HG02885 (cell line): ENCODE data around the gene TRPM6.
"Not testable (repeated sequence)": the region's sequence is repeated elsewhere in the genome, so short reads cannot be mapped to it uniquely, and the experiment has no call there.

Experiments
- ATAC-seq: cut with Tn5 transposase; IDR thresholded peaks from one replicate; pipeline ENCODE4 v1.9.1; 2021; ENCODE audit warnings: mild to moderate bottlenecking; ENCODE audit not compliant: unreplicated experiment, poor library complexity

TRPM6 gene

GRCh38 chr9:74887041-74887980, at the start of gene TRPM6:
TRPM6 (minus strand) TSS chr9:74887921; CDS start chr9:74887856, 65 bp downstream.
- ATAC-seq, result peak; percentile 69

DNA sequence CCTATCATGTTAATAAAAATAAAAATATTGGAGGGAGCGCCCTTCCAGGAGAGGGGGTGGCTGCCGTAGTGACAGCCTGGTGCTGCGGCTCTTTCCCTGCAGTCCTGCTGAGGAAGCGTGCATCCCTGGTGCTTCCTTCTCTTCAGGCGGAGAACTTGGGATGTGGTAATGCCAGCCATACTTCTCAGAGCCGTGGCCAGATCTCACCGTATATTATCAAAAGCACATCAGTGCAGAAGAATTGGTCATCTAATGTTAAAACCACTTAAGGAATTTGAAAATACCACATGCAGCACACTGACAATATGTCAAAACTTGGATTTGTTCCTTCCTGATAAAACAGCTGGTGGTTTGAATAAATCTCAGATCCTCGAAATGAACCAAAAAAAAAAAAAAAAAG, 47.3 kb upstream of the TRPM6 start:
- ATAC-seq, result no peak

- no peak for ATAC-seq
These were observed 34.0 kb upstream of the TRPM6 start for GRCh38 chr9:74921737-74922136.

DNA sequence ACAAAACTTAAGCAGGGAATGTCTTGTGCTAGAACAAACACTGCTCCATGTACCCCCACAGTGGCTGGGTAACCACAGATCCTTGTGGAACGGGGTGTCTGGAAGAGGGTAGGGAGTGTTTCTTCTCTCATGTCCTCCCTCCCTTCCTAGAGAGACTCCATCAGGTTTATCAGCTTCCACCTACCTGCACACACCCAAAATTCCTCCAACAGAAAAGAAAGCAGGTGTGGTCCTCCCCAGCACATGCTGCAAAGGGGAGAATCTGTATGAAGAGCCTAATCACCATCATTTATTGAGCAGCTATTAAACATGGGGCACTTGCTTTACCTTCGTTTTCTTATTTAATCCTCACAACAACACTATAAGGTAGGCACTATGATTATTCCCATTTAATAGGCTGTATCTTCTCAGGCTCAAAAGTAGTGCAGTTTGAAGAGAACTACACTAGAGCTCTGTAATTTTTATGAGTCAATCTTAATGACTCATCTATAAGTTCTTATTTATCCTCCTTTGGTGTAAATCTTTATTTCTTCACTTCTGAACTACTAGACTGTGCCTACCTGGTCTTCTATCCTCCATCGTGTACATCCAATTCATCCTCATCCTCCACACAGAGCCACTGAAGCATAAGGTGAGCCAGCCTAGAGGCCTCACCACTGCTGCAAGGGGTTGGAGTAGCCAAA, 33.4 kb upstream of the TRPM6 start:
- ATAC-seq, result no peak

GRCh38 chr9:74910036-74910435, 22.3 kb upstream of the TRPM6 start:
- ATAC-seq, result no peak

- no peak for ATAC-seq
These were observed 20.9 kb upstream of the TRPM6 start for GRCh38 chr9:74908665-74909064.

DNA sequence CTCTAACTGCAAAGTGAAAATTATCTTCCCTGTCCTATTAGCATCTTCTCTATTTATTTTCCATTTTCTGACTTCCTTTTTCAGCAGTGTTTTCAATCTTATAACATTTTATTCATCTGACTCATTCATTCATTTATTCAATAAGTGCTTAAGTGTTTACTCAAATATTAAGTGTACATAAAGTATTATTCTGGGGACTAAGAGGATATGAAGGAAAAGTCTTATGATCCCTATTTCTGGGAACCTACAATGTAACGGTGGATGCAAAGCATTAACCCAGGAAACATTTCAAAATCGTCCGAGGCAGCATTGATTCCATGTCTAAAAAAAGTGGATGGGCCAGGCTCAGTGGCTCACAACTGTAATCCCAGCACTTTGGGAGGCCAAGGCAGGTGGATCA, 19.4 kb upstream of the TRPM6 start:
- no peak for ATAC-seq

- ATAC-seq, result no peak
These were observed 13.3 kb upstream of the TRPM6 start for GRCh38 chr9:74901001-74901400.

- ATAC-seq, result not testable (repeated sequence)
These were observed 728 bp upstream of the TRPM6 start for GRCh38 chr9:74888449-74888848.

GRCh38 chr9:74887981-74888370, 255 bp upstream of the TRPM6 start:
- no peak for ATAC-seq

GRCh38 chr9:74876382-74876949, 11.3 kb downstream of the TRPM6 start:
- no peak for ATAC-seq

DNA sequence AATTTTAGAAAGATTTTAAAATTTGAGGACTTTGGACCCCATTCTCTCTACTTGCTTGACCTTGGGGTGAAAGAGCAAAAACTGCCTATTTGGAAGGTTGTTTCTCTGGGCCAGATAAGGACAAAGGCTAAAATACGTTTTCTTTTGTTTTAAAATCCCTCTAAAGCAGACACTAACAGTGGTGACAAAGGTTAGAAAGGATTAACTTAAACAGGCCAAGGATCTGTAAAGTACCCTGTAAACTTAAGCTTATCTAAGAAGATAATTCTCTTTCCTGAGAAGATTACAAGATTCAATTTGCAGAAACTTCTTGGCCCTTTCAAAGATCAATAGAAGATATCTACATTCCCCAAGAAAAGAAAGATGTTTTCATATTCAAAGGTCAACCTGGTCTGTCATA, 12.1 kb downstream of the TRPM6 start:
- ATAC-seq, result no peak

GRCh38 chr9:74874220-74874619, 13.5 kb downstream of the TRPM6 start:
- ATAC-seq, result no peak

DNA sequence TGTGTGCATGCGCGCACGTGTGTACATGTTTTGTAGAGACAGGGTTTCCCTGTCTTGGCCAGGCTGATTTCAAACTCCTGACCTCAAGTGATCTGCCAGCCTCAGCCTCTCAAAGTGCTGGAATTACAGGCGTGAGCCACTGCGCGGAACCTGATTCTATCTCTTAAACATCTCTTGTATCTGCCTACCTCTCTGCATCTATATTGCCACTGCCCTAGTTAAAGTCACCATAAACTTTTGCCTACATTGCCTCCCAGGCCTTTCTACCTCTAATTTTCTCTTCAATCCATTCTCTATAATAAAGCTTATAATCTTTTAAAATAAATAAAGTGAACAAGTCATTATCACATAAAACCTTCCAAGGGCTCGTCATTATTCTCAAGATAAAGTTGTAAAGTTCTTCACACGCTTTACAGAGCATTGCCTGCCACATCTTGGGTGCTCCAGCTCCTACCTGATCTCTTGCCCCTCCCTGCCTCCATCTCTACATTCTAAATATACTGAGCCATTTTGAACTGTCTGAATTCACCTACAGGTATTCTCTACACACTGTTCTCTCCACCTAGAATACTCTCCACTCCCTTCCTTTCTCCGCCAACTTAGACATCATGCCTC, 15.0 kb downstream of the TRPM6 start:
- no peak for ATAC-seq

DNA sequence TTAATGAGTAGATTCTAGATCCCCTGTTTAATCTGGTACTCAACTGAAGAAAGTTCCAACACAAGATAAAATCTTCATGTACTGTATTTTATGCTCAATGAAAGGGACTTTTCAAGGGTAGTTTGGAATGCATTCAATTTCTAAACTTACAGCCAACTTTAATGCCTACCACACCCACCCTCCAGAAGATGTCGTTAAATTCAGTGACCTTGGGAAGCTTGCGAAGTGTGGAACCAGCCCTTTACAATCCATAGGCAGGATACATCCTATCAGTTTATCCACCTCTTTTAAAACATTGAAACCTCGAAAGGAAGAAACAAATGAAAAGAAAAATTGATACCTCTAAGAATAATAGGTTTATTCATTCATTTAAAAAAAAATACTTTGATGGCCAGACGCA, 20.2 kb downstream of the TRPM6 start:
- no peak for ATAC-seq

GRCh38 chr9:74865177-74865576, 22.5 kb downstream of the TRPM6 start:
- ATAC-seq, result no peak

DNA sequence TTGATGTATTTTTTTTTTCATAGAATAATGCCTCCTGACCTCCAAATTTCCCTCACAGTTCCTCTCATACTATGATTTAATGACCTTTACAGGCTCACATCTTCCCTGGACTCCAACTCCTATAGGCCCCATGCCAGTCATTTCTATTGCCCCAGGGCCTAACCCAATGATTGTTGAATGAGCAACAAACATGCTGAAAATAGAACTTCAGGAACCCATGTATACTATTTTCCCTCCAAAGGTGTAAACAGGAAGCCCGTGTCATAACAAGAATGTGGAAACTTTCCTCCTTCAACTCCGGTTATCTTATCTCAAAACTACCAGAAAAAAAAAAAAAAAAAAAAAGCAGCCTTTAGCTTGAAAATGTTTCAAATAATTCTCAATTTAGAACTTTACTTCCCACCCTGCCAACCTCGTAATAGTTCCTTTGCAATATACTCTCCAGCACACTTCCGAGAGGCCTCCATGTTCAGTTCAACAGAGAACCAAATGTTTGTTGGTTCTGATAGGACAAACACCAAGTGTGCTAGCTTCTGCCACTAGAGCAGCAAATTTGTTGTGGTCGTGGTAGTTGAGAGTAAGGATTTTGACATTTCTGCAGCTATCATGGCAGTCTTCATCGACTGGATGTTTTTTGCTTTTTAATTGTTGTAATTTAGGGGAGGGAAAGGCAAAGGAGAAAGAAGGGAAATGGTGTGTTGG, 25.8 kb downstream of the TRPM6 start:
- no peak for ATAC-seq

DNA sequence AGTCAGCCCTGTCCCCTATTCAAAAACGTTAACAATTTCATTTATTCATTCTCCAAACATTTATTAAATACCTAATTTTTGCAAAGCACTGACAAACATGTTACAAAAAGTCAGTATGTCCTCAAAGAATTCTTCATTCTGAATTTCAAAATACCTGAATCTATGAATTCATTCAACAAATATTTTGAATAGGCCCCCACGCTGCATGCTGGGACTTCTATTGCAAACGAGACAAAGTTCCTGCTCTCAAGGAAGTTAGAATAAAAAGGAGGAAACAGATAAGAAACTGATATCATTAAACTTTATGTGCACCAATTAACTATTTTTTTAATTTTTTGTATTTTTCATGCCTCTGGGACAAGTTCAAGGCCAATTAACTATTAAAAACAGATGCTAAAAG, 26.6 kb downstream of the TRPM6 start:
- no peak for ATAC-seq

DNA sequence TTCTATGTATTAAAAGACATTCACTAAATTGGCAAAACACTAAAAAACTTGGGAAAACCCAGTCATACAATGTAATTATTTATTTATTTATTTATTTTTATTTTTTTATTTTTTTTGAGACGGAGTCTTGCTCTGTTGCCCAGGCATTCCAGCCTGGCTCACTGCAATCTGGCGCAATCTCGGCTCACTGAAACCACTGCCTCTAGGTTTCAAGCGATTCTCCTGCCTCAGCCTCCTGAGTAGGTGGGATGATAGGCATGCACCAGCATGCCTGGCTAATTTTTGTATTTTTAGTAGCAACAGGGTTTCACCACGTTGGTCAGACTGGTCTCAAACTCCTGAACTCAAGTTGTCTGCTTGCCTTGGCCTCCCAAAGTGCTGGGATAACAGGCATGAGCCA, 27.5 kb downstream of the TRPM6 start:
- not testable (repeated sequence) for ATAC-seq

DNA sequence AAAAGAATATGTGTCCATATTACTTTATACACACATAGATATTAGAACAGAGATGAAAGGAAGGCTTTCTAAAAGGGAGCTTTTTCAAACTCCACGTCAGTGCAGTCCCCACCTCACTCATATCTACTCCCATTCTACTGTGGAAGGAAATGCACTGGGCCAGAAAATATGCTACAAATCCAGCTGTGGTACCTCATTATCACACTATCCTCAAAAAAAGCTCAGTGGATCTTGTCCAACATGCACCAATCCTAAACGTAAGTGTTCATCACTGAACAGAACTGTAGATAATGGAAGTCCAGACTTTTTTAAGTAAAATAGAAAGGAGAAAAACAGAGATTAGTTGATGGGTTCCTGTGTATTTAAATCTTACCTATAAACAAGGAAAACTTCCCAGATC, 27.9 kb downstream of the TRPM6 start:
- ATAC-seq, result no peak
